Measurements from ENCODE around the gene SMC5.

- TF ChIP-seq CTCF (IDR thresholded peaks at IDR 0.05): no peak
- no peak for TF ChIP-seq ZFX (IDR thresholded peaks at IDR 0.05; ENCODE audit: borderline replicate concordance)
Observed at GRCh38 chr9:70257991-70258691, 637 bp upstream of the SMC5 start.

Data from 22Rv1 (cell line).